Stimulated activated CD8-positive, alpha-beta memory T cell treated with anti-CD3 and anti-CD28 coated beads, Interleukin-12 subunit alpha, Interleukin-12 subunit beta, amount 100 ng/mL, for 24 hours (primary cell): ENCODE data around the gene SCT.

Source experiments
- DNase-seq: peaks from one replicate; pipeline ENCODE4 v3.0.0-alpha.2; 2020; ENCODE audit errors: extremely low read depth

The SCT gene

DNA sequence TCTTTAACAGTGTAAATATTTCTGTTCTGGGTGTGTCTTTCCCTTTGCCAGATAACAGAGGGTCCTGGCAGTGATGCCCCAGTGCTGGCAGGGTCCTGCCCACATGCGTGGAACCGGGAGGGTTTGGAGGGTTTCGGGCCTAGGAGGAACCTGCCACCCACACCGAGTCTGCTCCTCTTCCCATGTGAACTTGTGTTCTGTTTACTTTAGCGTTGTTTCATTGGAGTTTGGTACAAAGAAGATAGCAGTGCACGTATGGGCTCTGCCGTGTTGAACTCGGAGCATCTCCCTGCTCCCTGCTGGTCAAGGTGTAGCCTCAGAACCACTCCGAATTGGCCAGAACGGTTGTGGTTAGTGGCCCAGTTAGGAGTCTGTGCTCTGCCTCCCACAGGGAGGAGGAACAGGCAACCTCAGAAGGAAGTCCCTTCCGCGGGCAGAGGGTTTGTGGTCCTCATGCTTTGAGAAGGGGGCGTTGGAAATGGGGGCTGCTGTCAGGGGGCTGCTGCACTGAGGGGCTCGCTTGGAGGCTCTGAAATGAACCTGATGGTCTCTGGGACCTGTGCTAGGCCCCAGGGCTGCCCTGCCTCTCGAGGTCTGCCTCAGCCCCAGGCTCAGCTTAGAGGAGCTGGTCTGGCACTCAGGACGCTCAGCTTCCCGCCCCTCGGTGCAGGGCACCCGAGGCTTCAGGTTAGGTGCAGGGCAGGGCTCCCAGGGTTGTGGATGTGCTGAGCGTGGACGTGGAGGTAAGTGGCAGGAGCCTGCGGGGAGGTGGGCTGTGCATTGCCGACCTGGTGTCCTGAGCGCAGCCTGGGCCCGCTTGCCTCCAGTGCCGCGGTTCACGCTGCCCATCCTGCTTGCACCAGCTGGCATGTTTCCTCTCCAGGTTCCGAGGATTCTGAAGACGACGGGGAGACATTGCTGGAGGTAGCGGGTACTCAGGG, 40.3 kb downstream of the SCT start:
- DNase-seq = no peak

DNA sequence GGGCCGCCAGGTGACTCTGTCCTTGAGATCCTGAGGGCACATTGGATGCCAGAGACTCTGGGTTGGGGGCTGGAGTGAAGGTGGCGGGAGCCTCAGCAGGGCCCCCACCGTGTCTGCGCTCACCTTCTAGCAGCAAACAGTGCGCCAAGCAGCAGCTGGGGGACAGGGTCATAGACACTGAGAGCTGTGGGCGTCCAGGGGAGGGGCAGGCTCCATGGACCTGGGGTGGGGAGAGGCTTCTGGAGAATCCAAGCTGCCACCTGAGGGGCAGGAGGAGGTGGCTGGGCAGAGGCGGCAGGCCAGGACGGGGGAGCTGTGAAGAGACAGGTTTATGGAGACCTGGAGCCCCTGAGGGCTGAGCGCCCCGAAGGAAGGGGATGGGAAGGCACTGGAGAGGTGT, 42.7 kb downstream of the SCT start:
- DNase-seq = no peak

DNA sequence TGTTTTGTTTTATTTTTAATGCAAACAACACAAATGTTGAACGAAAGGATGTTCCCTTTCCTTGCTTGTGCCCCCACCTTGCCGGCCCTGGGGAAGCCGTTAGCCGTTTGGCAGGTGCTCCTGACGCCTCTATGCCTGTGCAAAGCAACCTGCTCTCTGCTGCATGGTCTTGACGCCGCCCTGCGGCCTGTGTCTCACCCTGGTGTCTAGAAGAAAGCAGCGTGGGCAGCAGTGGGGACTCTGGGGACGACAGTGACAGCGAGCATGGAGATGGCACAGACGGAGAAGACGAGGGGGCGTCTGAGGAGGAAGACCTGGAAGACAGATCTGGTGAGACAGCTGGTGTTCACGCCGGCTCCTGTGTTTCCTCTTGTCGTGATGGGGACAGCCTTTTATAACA, 45.2 kb downstream of the SCT start:
- no peak for DNase-seq

DNA sequence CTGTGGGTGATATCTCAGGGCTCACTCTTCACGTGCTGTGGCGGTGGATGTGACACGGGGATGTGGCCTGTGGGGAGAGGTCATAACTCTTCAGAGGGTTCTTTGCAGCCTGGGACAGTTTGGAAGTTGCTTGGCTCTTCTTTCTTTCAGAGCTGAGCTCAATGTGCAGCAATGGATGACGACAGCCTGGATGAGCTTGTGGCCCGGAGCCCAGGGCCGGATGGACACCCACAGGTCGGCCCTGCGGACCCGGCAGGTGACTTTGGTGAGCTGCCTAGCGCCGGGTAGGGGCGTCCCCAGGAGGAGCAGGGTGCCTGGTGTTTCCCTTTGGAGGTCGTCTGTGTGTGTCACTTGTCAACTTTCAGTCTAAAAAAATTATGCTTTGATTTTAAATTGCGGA, 45.6 kb downstream of the SCT start:
- no peak for DNase-seq

DNA sequence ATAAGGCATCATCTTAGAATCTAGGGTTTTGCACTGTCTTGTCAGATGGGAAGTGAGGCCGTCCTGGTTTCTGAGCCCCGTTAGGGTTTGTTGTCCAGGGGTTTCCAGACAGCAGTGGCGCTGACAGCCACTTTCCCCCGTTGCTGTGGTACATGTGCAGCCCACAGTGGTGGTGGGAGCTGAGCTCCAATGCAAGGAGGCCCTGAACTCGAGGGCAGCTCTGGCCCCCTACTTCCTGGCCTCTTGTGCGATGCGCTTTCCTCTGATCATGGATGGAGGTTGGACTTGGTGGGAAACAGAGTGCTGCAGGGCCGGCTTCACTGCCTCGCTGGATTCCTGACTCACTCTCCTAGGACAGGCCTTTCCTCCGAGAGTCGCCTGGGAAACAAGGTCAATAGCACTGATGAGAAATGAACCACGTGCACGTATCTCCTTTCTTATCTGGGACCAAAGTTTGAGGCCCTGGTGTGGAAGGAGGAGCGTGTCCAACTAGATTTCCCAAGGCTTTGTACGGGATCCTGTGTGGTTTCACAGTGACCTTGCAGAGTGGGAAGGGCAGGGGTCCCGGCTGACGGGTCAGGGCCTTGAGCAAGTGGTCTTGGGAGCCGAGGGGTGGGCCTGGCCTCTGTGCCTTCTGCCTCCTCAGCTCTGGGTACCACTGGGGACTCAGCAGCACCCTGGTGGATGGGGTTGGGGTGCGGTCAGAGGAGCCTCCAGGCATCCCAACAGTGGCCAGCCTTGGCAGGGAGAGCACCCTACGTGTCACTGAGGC, 47.0 kb downstream of the SCT start:
- no peak for DNase-seq

DNA sequence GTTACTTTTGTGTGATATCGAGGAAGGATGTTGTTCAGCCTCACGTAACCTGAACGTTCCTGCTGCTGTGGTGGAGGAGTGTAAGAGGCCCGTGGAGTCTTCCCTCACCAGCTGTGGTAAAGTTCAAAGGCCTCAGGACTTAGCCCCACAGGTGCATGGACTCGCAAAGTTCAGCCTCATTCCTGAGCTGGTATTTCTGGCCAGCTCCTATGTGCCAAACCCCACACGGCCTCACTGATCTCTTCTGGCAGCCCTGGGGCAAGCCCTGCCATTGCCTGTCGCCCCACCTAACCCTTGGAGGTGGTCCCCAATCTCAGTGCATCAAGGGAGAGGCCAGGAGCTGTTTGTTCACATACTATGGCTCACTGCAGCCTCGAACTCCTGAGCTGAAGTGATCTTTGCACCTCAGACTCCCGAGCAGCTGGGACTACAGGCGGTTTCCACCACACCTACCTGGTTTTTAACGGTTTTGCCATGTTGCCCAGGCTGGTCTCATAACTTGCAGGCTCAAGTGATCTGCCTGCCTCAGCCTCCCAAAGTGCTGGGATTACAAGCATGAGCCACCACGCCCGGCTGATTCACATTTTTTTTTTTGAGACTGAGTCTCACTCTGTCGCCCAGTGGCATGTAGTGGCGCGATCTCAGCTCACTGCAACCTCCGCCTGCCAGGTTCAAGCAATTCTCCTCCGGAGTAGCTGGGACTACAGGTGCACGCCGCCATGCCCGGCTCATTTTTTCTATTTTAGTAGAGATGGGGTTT, 48.5 kb downstream of the SCT start:
- no peak for DNase-seq

DNA sequence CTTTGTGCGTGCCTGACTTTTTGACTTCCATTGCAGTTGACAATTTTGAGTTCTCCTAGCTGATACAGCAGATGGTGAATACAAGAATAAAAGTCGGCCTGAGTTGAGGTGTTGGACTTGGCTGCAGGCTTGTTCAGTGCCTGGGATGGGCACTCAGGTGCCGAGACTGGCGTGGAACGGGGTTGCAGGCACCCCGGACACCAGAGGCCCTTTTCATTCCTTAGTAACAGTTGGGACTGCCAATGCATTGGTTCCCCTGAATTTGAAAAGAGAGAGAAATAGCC, 49.4 kb downstream of the SCT start:
- no peak for DNase-seq

DNA sequence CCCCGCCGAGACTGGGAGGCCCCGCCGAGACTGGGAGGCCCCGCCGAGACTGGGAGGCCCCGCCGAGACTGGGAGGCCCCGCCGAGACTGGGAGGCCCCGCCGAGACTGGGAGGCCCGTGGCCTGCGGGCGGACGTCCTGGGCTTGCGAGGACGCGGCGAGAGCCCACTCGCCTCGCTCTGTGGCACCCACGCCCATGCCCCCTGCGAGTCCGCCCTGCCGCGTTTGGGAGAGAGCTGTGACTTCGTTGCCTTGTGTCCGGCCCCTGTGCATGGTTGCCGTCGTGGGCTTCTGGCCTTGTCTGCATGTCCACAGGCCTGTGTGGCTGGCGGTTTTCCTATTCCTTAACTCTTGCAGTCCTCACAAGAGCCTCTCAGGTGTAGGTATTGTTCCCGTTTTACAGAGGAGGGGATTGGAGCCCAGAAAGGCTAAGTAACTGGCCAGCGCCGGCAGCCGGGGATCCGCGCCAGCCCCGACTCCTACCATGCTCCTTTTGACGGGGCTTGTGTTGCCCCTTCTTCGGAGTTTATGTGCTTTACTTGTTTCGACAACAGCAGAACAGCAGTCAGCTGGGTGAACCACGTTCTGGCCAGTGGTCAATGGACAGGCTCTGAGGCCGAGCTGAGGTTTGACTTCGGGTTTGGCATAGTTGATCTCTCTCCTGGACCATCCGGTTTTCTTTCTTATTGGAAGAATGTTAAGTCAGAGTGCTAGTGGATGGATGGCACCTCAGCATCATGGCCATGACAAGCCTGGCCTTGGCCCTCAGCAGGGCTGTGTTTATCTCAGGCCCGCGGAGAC, 50.0 kb downstream of the SCT start:
- DNase-seq = no peak
